RWPE1 (cell line): ENCODE results near the gene PLEKHA7.
"Not testable (repeated sequence)": the region's sequence is repeated elsewhere in the genome, so short reads cannot be mapped to it uniquely, and the experiment has no call there.

Experiments used
- CTCF ChIA-PET: fragments of 350-600 bp; sonication (Branson Sonifier 250); formaldehyde crosslinking; extraction: SDS; loops from one replicate; lab custom pipeline; 2021; lab: Yijun Ruan, JAX
- POLR2A ChIA-PET: fragments of 400-600 bp; formaldehyde crosslinking; extraction: SDS; loops from one replicate; lab custom pipeline; 2020; ENCODE audit warnings: antibody characterized with exemption; ENCODE audit not compliant: low non-redundant PET; lab: Yijun Ruan, JAX
- DNase-seq: peaks from one replicate; pipeline ENCODE4 v3.0.0; 2012; ENCODE audit warnings: low spot score
- H3K27ac ChIP-seq: fragments of 450-650 bp; 2 replicates; pipeline ENCODE4 v1.5.1; 2017
- CTCF ChIP-seq: fragments of 450-650 bp; conservative IDR thresholded peaks from 2 replicates; pipeline ENCODE4 v1.5.1; 2017; ENCODE audit warnings: low read depth, mild to moderate bottlenecking

PLEKHA7 gene

GRCh38 chr11:16891165-16891564 lies 123.0 kb downstream of the PLEKHA7 start:
- no peak for DNase-seq
- POLR2A ChIA-PET: no interaction called here
- no peak overlapping the region for H3K27ac ChIP-seq
- no peak for TF ChIP-seq CTCF
- CTCF ChIA-PET: no interaction called here

- no peak for TF ChIP-seq CTCF
- DNase-seq: no peak
- ChIA-PET CTCF (interaction anchor here (0.7 kb wide), 1 partner anchor 212 kb away, joined by 4 read pairs; no protein-coding TSS in a partner anchor), POLR2A (no interaction called here)
- no peak overlapping the region for H3K27ac ChIP-seq
These were observed 123.8 kb downstream of the PLEKHA7 start for GRCh38 chr11:16890442-16890841.

GRCh38 chr11:16889905-16890304 lies 124.3 kb downstream of the PLEKHA7 start:
- POLR2A ChIA-PET: no interaction called here
- CTCF ChIA-PET: interaction anchor here (0.7 kb wide), 1 partner anchor 211 kb away, joined by 4 read pairs; no protein-coding TSS in a partner anchor
- TF ChIP-seq CTCF: no peak
- no peak overlapping the region for H3K27ac ChIP-seq
- DNase-seq: no peak

- DNase-seq, CTCF ChIA-PET, POLR2A ChIA-PET, H3K27ac ChIP-seq: not testable (repeated sequence)
These were observed 125.2 kb downstream of the PLEKHA7 start for GRCh38 chr11:16889010-16889409.

- H3K27ac ChIP-seq, CTCF ChIA-PET, DNase-seq, POLR2A ChIA-PET: not testable (repeated sequence)
These were observed 126.3 kb downstream of the PLEKHA7 start for GRCh38 chr11:16887887-16888286.

GRCh38 chr11:16883174-16883573 lies 131.0 kb downstream of the PLEKHA7 start:
- ChIA-PET CTCF (interaction anchor here (0.6 to 2.9 kb wide), 4 partner anchors 48 to 177 kb away, joined by 3 to 27 read pairs (median 4); no protein-coding TSS in a partner anchor), POLR2A (interaction anchor here (1.4 kb wide), 1 partner anchor 144 kb away, joined by 3 read pairs; the partner anchor contains the start of gene C11orf58)
- peak; percentile 44 for DNase-seq
- no peak overlapping the region for H3K27ac ChIP-seq
- no peak for TF ChIP-seq CTCF

GRCh38 chr11:16881766-16882165 lies 132.4 kb downstream of the PLEKHA7 start:
- DNase-seq: no peak
- no peak for TF ChIP-seq CTCF
- H3K27ac ChIP-seq: no peak overlapping the region
- CTCF ChIA-PET: interaction anchor here (0.6 to 2.9 kb wide), 6 partner anchors 37 to 903 kb away, joined by 3 to 27 read pairs (median 3); no protein-coding TSS in a partner anchor
- POLR2A ChIA-PET: interaction anchor here (1.4 kb wide), 1 partner anchor 143 kb away, joined by 3 read pairs; the partner anchor contains the start of gene C11orf58
